ENCODE results near the gene KLHL2. TPM values are rescaled to one million over a fixed set of nuclear protein-coding genes. Genes with fewer than 3 reads are reported as not detected.

KLHL2 gene
- total and polyA plus RNA-seq, 9 of the 15 experiments (the other 6 are each of a cell fraction or from before 2014, with no cell fraction given) = 2.5 to 11.3 (median 6.1) TPM

GRCh38 chr4:165217325-165217724 is 10.0 kb downstream of the KLHL2 start:
- H3K9ac ChIP-seq (ENCODE audit: insufficient read depth in 1 of 2, low read depth in 2 of 2, low read length in 2 of 2) = no peak overlapping the region
- WGBS (ENCODE audit: insufficient coverage, low coverage, missing lambda C conversion rate) = 59% methylated on average over 3 of the region's 3 CpGs
- H3K79me2 ChIP-seq (ENCODE audit: control insufficient read depth, insufficient read depth, low read length) = no peaks in the 10 kb centered on the region
- H3K9me3 ChIP-seq (replicated peaks; ENCODE audit: control insufficient read depth, insufficient read depth, low read depth, low read length) = no peaks in the 10 kb centered on the region
- ATAC-seq (no peak), FAIRE-seq (no peak), DNase-seq (ENCODE audit: extremely low read depth in 1 of 4, low spot score in 3 of 4) (no peak)
- POLR2A ChIA-PET = interaction anchor here (0.6 kb wide), 1 partner anchor 130 kb away, joined by 3 read pairs; no protein-coding TSS in a partner anchor
- no peak overlapping the region for H3K4me2 ChIP-seq (ENCODE audit: insufficient read depth, low read length)
- no peaks in the 10 kb centered on the region for H3K36me3 ChIP-seq (ENCODE audit: control insufficient read depth, insufficient read depth, low read length)
- no peak overlapping the region for H3K4me3 ChIP-seq
- in situ Hi-C loops (cut with MboI) = no loop called here
- CTCF ChIA-PET (ENCODE audit: low intra/inter-chr PET ratio) = no interaction called here
- TF ChIP-seq UBTF (IDR thresholded peaks at IDR 0.05; ENCODE audit: borderline replicate concordance in 1 of 2, low read depth in 2 of 2, low read length in 2 of 2) (no peak), ZBTB7A (IDR thresholded peaks at IDR 0.05; ENCODE audit: borderline replicate concordance, control insufficient read depth, low read depth, low read length) (no peak), ZBTB49 (CRISPR knock-in tag; IDR thresholded peaks at IDR 0.05; ENCODE audit: borderline replicate concordance) (no peak), ZFP1 (CRISPR knock-in tag; IDR thresholded peaks at IDR 0.05) (no peak), XRCC3 (IDR thresholded peaks at IDR 0.05) (no peak), RFX1 (IDR thresholded peaks at IDR 0.05) (no peak), EP400 (IDR thresholded peaks at IDR 0.05) (no peak), SETDB1 (IDR thresholded peaks at IDR 0.05; ENCODE audit: low read length) (no peak), MTA2 (IDR thresholded peaks at IDR 0.05; ENCODE audit: low read depth) (no peak), E2F5 (CRISPR knock-in tag; IDR thresholded peaks at IDR 0.05) (no peak), PATZ1 (CRISPR knock-in tag; IDR thresholded peaks at IDR 0.05; ENCODE audit: borderline replicate concordance) (no peak), FOXP1 (CRISPR knock-in tag; IDR thresholded peaks at IDR 0.05) (no peak), ZNF12 (CRISPR knock-in tag; IDR thresholded peaks at IDR 0.05) (no peak)
- H3K27me3 ChIP-seq (ENCODE audit: control insufficient read depth in 2 of 2, insufficient read depth in 2 of 2, low read length in 2 of 2) = no peaks in the 10 kb centered on the region
- no peaks in the 10 kb centered on the region for H3K9me1 ChIP-seq (ENCODE audit: control insufficient read depth, insufficient read depth, low read length)
- H3K4me1 ChIP-seq (replicated peaks in 1 of 2; ENCODE audit: control insufficient read depth in 2 of 2, insufficient read depth in 2 of 2, low read length in 2 of 2) = no peaks in the 10 kb centered on the region
- BruUV-seq (replicated peaks) = no TSS peak
- H2AFZ ChIP-seq (ENCODE audit: low read depth, low read length) = no peak overlapping the region
- no peak overlapping the region for H3K27ac ChIP-seq (ENCODE audit: extremely low read depth, low read depth, low read length)
- H4K20me1 ChIP-seq (replicated peaks; ENCODE audit: control insufficient read depth, insufficient read depth, low read length) = no peaks in the 10 kb centered on the region
- intact Hi-C loops (cut with micrococcal nuclease) = no loop called here
